ENCODE results near the gene SLC13A5.
"Not testable (repeated sequence)": the region's sequence is repeated elsewhere in the genome, so short reads cannot be mapped to it uniquely, and the experiment has no call there.

SLC13A5 gene

GRCh38 chr17:6660805-6661463 lies 52.2 kb downstream of the SLC13A5 start:
- DNase-seq: no peak
- peak overlapping the region; percentile 2 to 5 for H3K27ac Mint-ChIP-seq
- peaks cover 0 to 13% of the 10 kb centered on the region in 2 donors for H3K27me3 Mint-ChIP-seq
- H3K4me3 Mint-ChIP-seq: peak overlapping the region in 1 of 2 donors; percentile 3
- peaks cover 4% of the 10 kb centered on the region for H3K36me3 Mint-ChIP-seq (ENCODE audit: insufficient read depth)
- no peak for ATAC-seq (replicated peaks)
- H3K4me1 Mint-ChIP-seq (ENCODE audit: low read depth in 2 of 2): peaks cover 20 to 21% of the 10 kb centered on the region in 2 donors
- H3K9me3 Mint-ChIP-seq: no peaks in the 10 kb centered on the region

GRCh38 chr17:6660101-6660500 lies 53.1 kb downstream of the SLC13A5 start:
- peaks cover 20 to 21% of the 10 kb centered on the region in 2 donors for H3K4me1 Mint-ChIP-seq (ENCODE audit: low read depth in 2 of 2)
- H3K9me3 Mint-ChIP-seq: no peaks in the 10 kb centered on the region
- ATAC-seq (replicated peaks) (no peak), DNase-seq (no peak)
- H3K36me3 Mint-ChIP-seq (ENCODE audit: insufficient read depth): peaks cover 4% of the 10 kb centered on the region
- peaks cover 0 to 13% of the 10 kb centered on the region in 2 donors for H3K27me3 Mint-ChIP-seq
- H3K4me3 Mint-ChIP-seq: no peak overlapping the region
- H3K27ac Mint-ChIP-seq: no peak overlapping the region

DNA sequence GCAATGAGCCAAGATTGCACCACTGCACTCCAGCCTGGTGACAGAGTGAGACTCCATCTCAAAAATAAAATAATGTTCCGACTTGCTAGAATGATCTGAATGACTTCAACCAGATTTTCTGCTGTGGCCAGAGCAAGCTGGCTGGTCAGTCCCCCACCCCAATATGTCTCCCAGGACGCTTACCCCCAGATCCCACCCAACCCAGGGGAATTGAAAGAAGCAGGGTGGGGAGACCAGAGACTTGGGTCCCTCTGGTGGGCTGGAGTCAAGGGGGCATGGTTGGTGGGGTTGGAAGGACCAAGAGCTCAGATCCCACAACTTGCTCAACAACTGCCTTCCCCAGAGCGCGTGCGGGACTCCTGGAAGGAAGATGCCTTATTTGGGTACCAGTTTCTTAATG lies 54.8 kb downstream of the SLC13A5 start:
- not testable (repeated sequence) for ATAC-seq (replicated peaks); H3K9me3 Mint-ChIP-seq; H3K36me3 Mint-ChIP-seq (ENCODE audit: insufficient read depth); DNase-seq
- Mint-ChIP-seq H3K4me3 (peak overlapping the region in 1 of 2 donors; percentile 5), H3K27me3 (peaks cover 0 to 13% of the 10 kb centered on the region in 2 donors), H3K27ac (peak overlapping the region in 1 of 2 donors; percentile 52), H3K4me1 (ENCODE audit: low read depth in 2 of 2) (peaks cover 23 to 25% of the 10 kb centered on the region in 2 donors)

DNA sequence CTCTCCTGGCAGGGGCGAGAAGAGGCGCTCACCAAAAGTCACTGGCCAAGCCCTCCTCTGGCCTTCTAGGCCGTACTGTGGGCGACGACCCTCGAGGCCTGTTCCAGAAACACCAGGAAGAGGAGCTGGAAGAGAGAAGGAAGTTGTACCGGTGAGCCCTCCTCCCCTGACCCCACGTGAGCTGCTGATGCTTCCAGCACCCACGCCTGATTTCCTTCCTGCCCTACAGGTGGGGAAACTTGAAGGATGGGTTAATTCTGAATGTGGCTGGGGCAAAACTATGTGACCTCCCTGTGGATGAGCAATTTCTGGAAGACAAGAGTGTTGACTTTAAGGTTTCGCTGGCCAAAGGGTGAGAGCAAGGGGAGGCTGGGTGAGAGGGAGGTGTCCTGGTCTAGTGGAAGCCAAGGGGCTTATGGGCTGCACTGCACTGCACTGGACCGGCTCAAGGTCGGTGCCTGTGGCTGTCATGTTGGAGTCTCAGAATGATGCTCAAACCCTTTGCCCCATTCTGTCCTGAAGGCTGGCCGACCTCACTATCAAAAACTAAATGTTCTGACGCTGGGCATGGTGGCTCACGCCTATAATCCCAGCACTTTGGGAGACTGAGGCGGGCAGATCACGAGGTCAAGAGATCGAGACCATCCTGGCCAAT lies 55.4 kb downstream of the SLC13A5 start:
- Mint-ChIP-seq H3K27ac (peak overlapping the region; percentile 89 to 93), H3K4me1 (ENCODE audit: low read depth in 2 of 2) (peaks cover 27% of the 10 kb centered on the region in 2 donors), H3K9me3 (no peaks in the 10 kb centered on the region), H3K27me3 (peaks cover 0 to 13% of the 10 kb centered on the region in 2 donors), H3K4me3 (peak overlapping the region; percentile 90 to 91), H3K36me3 (ENCODE audit: insufficient read depth) (peaks cover 4% of the 10 kb centered on the region)
- DNase-seq: no peak
- no peak for ATAC-seq (replicated peaks)

DNA sequence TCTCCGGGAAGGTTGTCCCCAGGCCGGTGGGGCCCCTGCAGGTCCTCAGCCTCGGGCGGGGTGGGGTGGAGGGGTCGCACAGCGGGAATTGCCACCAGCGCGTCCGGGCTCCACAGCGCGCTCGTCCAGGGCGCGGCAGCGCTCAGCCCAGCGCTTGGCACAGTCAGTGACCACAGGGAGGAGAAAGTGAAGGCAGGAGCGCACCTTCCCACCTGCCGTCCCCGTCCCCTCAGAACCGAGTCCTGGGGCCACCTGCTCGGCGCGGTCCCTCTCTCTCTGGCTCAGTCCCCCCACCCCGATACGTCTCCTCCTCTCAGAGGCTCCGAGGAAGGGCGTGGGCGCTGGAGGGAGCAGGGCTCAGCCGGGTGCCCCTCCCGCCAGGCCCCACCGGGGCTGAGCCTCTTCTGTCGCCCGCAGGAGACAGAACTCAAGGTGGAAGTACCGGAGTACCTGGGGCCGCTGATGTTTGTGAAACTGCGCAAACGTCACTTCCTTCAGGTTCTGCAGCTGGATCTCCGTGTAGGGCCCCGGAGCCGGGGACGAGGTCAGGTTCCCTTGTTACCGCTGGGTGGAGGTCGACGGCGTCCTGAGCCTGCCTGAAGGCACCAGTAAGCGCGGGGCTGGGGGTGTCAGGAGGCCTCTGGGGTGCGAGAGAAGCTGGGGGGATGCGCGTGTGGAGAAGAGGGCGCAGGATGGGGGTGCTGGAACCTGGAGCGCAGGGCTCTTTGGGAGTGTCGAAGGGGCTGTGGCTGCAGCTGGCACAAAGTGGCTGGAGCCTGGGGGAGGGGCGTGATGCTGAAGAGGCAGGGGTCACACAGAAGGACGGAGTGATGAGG lies 56.2 kb downstream of the SLC13A5 start:
- peak; percentile 28 to 39 (median 34) for DNase-seq
- H3K27ac Mint-ChIP-seq: peak overlapping the region; percentile 89 to 93
- H3K4me1 Mint-ChIP-seq (ENCODE audit: low read depth in 2 of 2): peaks cover 31 to 33% of the 10 kb centered on the region in 2 donors
- peak; percentile 92 for ATAC-seq (replicated peaks)
- not testable (repeated sequence) for H3K36me3 Mint-ChIP-seq (ENCODE audit: insufficient read depth); H3K9me3 Mint-ChIP-seq
- H3K27me3 Mint-ChIP-seq: peaks cover 0 to 13% of the 10 kb centered on the region in 2 donors
- peak overlapping the region; percentile 90 to 91 for H3K4me3 Mint-ChIP-seq

- Mint-ChIP-seq H3K4me3 (peak overlapping the region; percentile 63 to 74), H3K27ac (peak overlapping the region in 1 of 2 donors; percentile 77), H3K27me3 (peaks cover 0 to 13% of the 10 kb centered on the region in 2 donors), H3K4me1 (ENCODE audit: low read depth in 2 of 2) (peaks cover 32 to 33% of the 10 kb centered on the region in 2 donors), H3K36me3 (ENCODE audit: insufficient read depth) (peaks cover 13% of the 10 kb centered on the region)
- not testable (repeated sequence) for ATAC-seq (replicated peaks); H3K9me3 Mint-ChIP-seq; DNase-seq
These were observed 57.3 kb downstream of the SLC13A5 start for GRCh38 chr17:6655732-6656361.

- Mint-ChIP-seq H3K27ac (no peak overlapping the region), H3K9me3 (no peaks in the 10 kb centered on the region), H3K36me3 (ENCODE audit: insufficient read depth) (peaks cover 19% of the 10 kb centered on the region), H3K4me1 (ENCODE audit: low read depth in 2 of 2) (peaks cover 32 to 33% of the 10 kb centered on the region in 2 donors), H3K27me3 (peaks cover 0 to 5% of the 10 kb centered on the region in 2 donors), H3K4me3 (peak overlapping the region in 1 of 2 donors; percentile 46)
- DNase-seq: no peak
- no peak for ATAC-seq (replicated peaks)
These were observed 58.1 kb downstream of the SLC13A5 start for GRCh38 chr17:6654841-6655731.

DNA sequence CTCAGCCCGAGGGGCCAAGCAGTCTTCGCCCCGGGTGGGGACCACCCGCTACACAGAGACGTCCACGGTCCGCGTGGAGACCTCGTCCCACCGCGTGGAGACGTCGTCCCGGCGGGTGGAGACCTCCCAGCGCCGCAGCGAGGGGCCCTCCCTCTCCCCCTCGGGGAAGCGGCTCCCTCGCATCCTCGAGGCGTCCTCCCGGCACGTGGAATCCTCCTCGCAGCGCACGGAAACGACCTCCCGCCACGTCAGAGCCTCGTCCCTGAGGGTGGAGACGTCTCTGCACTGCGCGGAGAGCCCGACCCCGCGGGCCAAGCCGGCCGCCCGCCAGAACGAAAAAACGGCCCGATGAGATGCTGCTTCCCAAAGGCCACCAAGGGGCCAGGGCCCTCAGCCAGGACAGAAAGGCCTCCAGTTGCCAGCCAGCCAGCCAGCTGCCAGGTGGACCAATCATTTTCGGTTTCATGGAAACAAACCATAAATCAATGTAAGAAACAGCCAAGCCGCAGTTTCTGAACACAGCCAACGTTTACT lies 61.2 kb downstream of the SLC13A5 start:
- DNase-seq (no peak), ATAC-seq (replicated peaks) (no peak)
- H3K4me3 Mint-ChIP-seq: peak overlapping the region; percentile 95 to 96
- peaks cover 26 to 41% of the 10 kb centered on the region in 2 donors for H3K4me1 Mint-ChIP-seq (ENCODE audit: low read depth in 2 of 2)
- H3K27me3 Mint-ChIP-seq: no peaks in the 10 kb centered on the region
- H3K9me3 Mint-ChIP-seq: no peaks in the 10 kb centered on the region
- peak overlapping the region; percentile 100 for H3K27ac Mint-ChIP-seq
- peaks cover 23% of the 10 kb centered on the region for H3K36me3 Mint-ChIP-seq (ENCODE audit: insufficient read depth)

GRCh38 chr17:6651354-6651918 lies 61.7 kb downstream of the SLC13A5 start, which contains the start of the genes C17orf100 and MED31:
Gene C17orf100 (plus strand): TSS chr17:6651762. CDS start chr17:6651914, 152 bp downstream.
Gene MED31 (minus strand): TSS chr17:6651605. CDS start chr17:6651528, 77 bp downstream.
- DNase-seq (peak; percentile 90 to 92 (median 91)), ATAC-seq (replicated peaks) (peak; percentile 85)
- H3K9me3 Mint-ChIP-seq: no peaks in the 10 kb centered on the region
- peak within 1 kb of the TSS; percentile 100 for H3K27ac Mint-ChIP-seq
- H3K4me3 Mint-ChIP-seq: peak within 1 kb of the TSS; percentile 95 to 96
- peaks cover 22% of the 10 kb centered on the region for H3K36me3 Mint-ChIP-seq (ENCODE audit: insufficient read depth)
- H3K27me3 Mint-ChIP-seq: no peaks in the 10 kb centered on the region
- peaks cover 26 to 42% of the 10 kb centered on the region in 2 donors for H3K4me1 Mint-ChIP-seq (ENCODE audit: low read depth in 2 of 2)

DNA sequence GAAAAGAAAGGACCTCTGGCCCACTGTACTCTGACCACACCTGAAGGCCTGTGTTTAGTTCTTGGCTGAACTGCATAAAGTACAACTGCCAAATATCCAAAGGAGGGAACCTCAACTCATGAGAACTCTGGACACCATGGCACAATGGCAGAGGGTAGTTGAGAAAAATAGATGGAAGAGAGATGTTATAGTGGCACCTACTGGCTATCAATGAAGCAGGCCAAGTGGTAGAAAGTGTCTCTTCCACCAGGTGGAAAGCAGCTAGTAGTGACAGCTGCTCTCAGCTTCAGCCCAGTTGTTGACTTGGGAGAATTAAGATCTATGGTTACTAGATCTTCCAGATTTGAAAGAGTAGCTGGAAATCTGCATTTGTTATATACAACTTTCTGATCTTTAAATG lies 65.0 kb downstream of the SLC13A5 start:
- Mint-ChIP-seq H3K36me3 (ENCODE audit: insufficient read depth) (peaks cover 35% of the 10 kb centered on the region), H3K27ac (peak overlapping the region; percentile 22 to 29), H3K4me3 (no peak overlapping the region), H3K9me3 (no peaks in the 10 kb centered on the region), H3K4me1 (ENCODE audit: low read depth in 2 of 2) (peaks cover 23 to 54% of the 10 kb centered on the region in 2 donors), H3K27me3 (no peaks in the 10 kb centered on the region)
- ATAC-seq (replicated peaks): no peak
- no peak for DNase-seq

GRCh38 chr17:6643451-6644125 lies 69.6 kb downstream of the SLC13A5 start:
- DNase-seq: no peak
- Mint-ChIP-seq H3K27ac (peak overlapping the region in 1 of 2 donors; percentile 41), H3K27me3 (no peaks in the 10 kb centered on the region), H3K4me3 (no peak overlapping the region), H3K36me3 (ENCODE audit: insufficient read depth) (peaks cover 40% of the 10 kb centered on the region), H3K4me1 (ENCODE audit: low read depth in 2 of 2) (peaks cover 27 to 69% of the 10 kb centered on the region in 2 donors), H3K9me3 (no peaks in the 10 kb centered on the region)
- ATAC-seq (replicated peaks): no peak

Measured in effector memory CD8-positive, alpha-beta T cell (primary cell).